Ovary (tissue), 9 donors: ENCODE results near the gene SHB. TPM values are rescaled to one million over a fixed set of nuclear protein-coding genes. Genes with fewer than 3 reads are reported as not detected.

Experiments
- DNase-seq, 5 donors: peaks; one replicate each; pipeline ENCODE4 v3.0.0-alpha.2; 2019 to 2020
- H3K27ac ChIP-seq, 2 donors: fragments of 200-600 bp; one replicate each; pipeline versions ENCODE4 v1.5.1 to v1.8.0; 2019 to 2022
- H3K27me3 ChIP-seq: fragments of 200-600 bp; one replicate; pipeline ENCODE4 v1.8.0; 2022
- H3K36me3 ChIP-seq: fragments of 200-600 bp; sonication (generic); one replicate; pipeline ENCODE4 v1.5.1; 2019
- H3K4me1 ChIP-seq: one replicate; pipeline ENCODE4 v1.8.1; 2013; ENCODE audit warnings: mild to moderate bottlenecking, moderate library complexity; ENCODE audit not compliant: insufficient read depth
- H3K4me3 ChIP-seq: fragments of 200-600 bp; sonication (generic); one replicate; pipeline ENCODE4 v1.5.1; 2017
- H3K9me3 ChIP-seq, 2 donors: fragments of 200-600 bp in 1 of 2; sonication (generic) in 1 of 2; one replicate each; pipeline versions ENCODE4 v1.5.1 to v1.8.1; 2013 to 2019; ENCODE audit warnings: mild to moderate bottlenecking in 1 of 2, moderate library complexity in 1 of 2
- EP300 ChIP-seq: sonication (generic); formaldehyde crosslinking; IDR thresholded peaks from one replicate; pipeline ENCODE4 v1.6.1; 2017; ENCODE audit warnings: antibody characterized with exemption
- POLR2A ChIP-seq: fragments of 450-650 bp; IDR thresholded peaks from one replicate; pipeline ENCODE4 v1.6.1; 2017; ENCODE audit warnings: antibody characterized with exemption, mild to moderate bottlenecking, moderate library complexity
- WGBS, 3 donors: extraction: QIAGEN DNeasy Blood & Tissue Kit in 1 of 3; methylation state at CpG; one replicate each; pipeline versions ENCODE4 v1.1.5 to v1.1.7; 2013 to 2017; 5-methylcytosine and 5-hydroxymethylcytosine counted together
- intact Hi-C, 4 donors: fragments of 100-400 bp; cut with DNase I; formaldehyde crosslinking; loops; one replicate each; pipeline versions ENCODE4 v1.11.0 to v1.15.1; 2022 to 2023
- polyA plus RNA-seq, 2 donors: library from polyadenylated mRNA; stranded (reverse); fragments of 200-250 nt in 1 of 2; fragments of 350-450 nt in 1 of 2; fragmentation: Illumina TruSeq in 1 of 2; extraction: RNeasy Lipid Tissue Mini Kit (QIAGEN cat#74804) in 1 of 2; gene quantifications; one replicate each; pipeline ENCODE4 v1.2.3, GENCODE V29; 2013 to 2014
- total RNA-seq, 7 donors: library from RNA; depleted of rRNA in 2 of 7; stranded (reverse); fragments of >200 nt in 2 of 7; fragmentation: NEBNext Ultra II Directional in 3 of 7; extraction: Animal tissue kit (Norgen Biotek cat#: 25700) in 3 of 7; gene quantifications; one replicate each; pipeline versions ENCODE4 v1.1.0 to v1.2.4, GENCODE V29; 2016 to 2023
- TF ChIP-seq, protein P1 (sequence below), 3 donors: fragments of 450-650 bp in 2 of 3; fragments of 200-600 bp in 1 of 3; IDR thresholded peaks; one replicate each; pipeline versions ENCODE4 v1.5.1 to v1.8.0; 2016 to 2022; ENCODE audit warnings: antibody characterized with exemption in 3 of 3, mild to moderate bottlenecking in 1 of 3
- donor health status: DM: no; HTN: no; CAD: no; lungs with moderate emphysema.
- donor health status: DM: no; HTN: no; CAD: no.
- donor health status: Bipolar disorder and iron deficiency.
- donor health status: DM: yes; HTN: yes; CAD: no.
- donor health status: DM: no; HTN: no; CAD: no.
- donor health status: DM: yes; HTN: yes; CAD: no.

SHB gene
- total and polyA plus RNA-seq, 9 donors, result 3.5 to 23.8 (median 9.0) TPM

DNA sequence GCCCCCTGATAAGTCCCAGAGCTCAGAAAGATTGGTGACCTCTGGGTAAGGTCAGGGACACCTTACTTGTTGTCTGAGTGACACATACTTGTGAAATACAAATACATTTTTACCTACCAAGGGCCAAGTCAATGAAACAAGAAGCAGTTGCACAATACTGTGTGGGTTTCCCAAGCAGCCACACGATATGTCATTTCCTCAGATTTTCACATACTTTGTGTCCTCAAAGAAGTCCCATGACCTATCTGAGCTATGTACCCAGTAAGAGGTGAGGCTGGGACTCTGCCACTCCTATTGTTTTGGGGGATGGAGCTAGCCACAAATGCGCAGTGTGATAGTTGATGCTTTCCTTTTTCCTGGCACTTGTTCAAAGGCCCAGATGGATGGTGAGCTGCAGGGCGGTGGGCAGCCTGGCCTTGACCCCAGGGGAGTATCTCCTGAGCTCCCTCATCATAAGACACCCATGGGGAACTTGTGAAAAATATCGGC, 160.3 kb downstream of the SHB start:
- peaks cover 4% of the 10 kb centered on the region for H3K4me1 ChIP-seq
- no peaks in the 10 kb centered on the region for H3K36me3 ChIP-seq
- no peaks in the 10 kb centered on the region for H3K27me3 ChIP-seq
- intact Hi-C loops, result no loop called here
- TF ChIP-seq, protein P1, sequence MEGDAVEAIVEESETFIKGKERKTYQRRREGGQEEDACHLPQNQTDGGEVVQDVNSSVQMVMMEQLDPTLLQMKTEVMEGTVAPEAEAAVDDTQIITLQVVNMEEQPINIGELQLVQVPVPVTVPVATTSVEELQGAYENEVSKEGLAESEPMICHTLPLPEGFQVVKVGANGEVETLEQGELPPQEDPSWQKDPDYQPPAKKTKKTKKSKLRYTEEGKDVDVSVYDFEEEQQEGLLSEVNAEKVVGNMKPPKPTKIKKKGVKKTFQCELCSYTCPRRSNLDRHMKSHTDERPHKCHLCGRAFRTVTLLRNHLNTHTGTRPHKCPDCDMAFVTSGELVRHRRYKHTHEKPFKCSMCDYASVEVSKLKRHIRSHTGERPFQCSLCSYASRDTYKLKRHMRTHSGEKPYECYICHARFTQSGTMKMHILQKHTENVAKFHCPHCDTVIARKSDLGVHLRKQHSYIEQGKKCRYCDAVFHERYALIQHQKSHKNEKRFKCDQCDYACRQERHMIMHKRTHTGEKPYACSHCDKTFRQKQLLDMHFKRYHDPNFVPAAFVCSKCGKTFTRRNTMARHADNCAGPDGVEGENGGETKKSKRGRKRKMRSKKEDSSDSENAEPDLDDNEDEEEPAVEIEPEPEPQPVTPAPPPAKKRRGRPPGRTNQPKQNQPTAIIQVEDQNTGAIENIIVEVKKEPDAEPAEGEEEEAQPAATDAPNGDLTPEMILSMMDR (IDR thresholded peaks at IDR 0.05), result no peak
- TF ChIP-seq EP300 (no peak), POLR2A (no peak)
- H3K9me3 ChIP-seq, result no peaks in the 10 kb centered on the region
- H3K27ac ChIP-seq, result no peak overlapping the region
- WGBS, 3 donors, result 24 to 50% (median 30%) methylated on average over 4 of the region's 4 CpGs
- H3K4me3 ChIP-seq, result no peak overlapping the region
- DNase-seq, result peak in 1 of 5 donors; percentile 4

DNA sequence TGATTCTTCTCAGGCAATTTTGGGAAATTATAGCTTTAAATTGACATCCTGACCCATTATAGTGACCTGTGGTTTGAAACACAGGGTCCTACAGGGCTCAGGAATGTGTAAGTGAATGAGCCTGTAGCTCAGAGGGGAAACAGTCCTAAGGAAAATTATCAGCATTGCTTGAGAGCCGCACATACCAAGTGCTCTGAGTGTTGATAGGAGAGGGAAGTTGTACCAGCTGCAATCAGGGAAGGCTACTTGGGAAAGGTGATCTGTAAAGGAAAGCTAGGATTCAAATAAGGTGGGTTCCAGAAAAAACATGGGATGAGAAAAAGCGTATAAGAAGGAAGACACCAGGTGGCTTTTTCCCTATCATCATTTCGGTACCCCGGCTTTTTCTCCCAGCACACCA, 160.7 kb downstream of the SHB start:
- intact Hi-C loops, result no loop called here
- Histone ChIP-seq H3K4me1 (peaks cover 4% of the 10 kb centered on the region), H3K36me3 (no peaks in the 10 kb centered on the region), H3K4me3 (no peak overlapping the region), H3K27me3 (no peaks in the 10 kb centered on the region), H3K9me3 (no peaks in the 10 kb centered on the region), H3K27ac (no peak overlapping the region)
- WGBS, 3 donors, result 59 to 94% (median 69%) methylated on average over 4 of the region's 4 CpGs
- TF ChIP-seq, protein P1 (IDR thresholded peaks at IDR 0.05), result no peak
- TF ChIP-seq EP300, result no peak
- no peak for TF ChIP-seq POLR2A
- no peak for DNase-seq

DNA sequence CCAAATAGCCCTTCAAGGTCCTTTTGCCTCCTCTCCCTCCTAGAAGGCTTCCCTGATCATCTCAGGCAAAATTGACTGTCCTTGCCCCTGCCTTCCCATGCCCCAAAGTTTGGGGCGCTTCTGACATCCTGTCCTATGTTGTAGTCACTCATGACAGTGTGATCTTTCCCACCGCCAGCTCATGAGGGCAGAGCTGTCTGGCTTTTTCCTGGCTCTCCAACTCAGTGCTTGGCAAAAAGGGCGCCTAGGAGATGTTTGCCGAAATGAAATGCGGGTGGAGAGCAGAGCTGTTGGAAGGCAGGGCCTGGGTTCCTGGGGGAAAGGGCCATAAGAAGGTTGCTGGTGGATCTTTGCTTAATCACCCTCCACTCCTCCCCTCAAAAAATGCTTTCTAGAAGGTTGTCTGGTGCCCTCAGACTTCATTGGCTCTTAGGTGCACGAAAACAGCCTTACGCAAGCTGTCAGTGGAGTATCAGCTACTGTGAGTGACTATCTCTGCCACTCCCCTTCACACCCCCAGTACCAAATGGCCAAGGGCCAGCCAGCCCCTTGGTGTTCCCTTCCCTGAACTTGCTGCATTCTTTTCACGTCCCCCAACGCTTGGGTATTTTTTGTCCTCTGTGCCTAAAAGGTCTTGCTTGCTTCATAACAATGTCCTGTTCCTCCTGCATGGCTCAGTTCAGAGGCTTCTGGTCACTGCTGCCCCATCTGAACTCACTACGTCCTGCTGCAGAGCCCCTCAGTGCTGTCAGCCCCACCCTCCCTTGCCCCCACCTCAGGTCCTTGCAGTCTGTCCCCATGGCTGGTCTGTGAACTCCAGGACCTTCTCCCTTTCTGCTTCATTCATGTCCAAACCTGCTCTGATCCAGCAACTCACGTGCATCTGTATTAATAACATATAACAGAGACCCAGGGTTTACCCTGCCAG, 162.5 kb downstream of the SHB start:
- no peak overlapping the region for H3K4me3 ChIP-seq
- H3K4me1 ChIP-seq, result peaks cover 6% of the 10 kb centered on the region
- intact Hi-C loops, result no loop called here
- H3K9me3 ChIP-seq, result no peaks in the 10 kb centered on the region
- TF ChIP-seq POLR2A, result no peak
- DNase-seq, result peak in 1 of 5 donors; percentile 19
- no peak overlapping the region for H3K27ac ChIP-seq
- WGBS, 3 donors, result 81 to 85% (median 84%) methylated on average over 11 of the region's 11 CpGs
- H3K36me3 ChIP-seq, result no peaks in the 10 kb centered on the region
- no peaks in the 10 kb centered on the region for H3K27me3 ChIP-seq

DNA sequence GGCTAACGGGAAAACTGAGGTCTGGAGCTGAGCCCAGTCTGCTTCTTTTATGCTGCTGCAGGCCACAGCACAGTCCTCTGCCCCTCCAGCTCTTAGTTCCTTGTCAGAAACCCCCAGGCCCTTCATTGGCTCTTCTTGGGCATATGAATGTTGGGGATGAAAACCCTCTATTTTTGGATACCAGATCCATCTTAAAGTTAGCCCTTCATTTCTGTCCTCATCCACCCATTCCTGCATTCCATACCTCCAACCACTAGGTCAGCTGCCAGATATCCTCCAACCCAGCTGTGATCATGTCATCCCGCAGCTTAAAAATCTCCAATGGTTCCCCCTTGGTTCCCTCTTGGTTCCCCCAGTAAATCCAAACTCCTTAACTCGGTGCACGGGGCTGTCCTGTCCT, 163.3 kb downstream of the SHB start:
- peaks cover 6% of the 10 kb centered on the region for H3K4me1 ChIP-seq
- H3K4me3 ChIP-seq, result no peak overlapping the region
- intact Hi-C loops, result no loop called here
- no peaks in the 10 kb centered on the region for H3K36me3 ChIP-seq
- TF ChIP-seq, protein P1 (IDR thresholded peaks at IDR 0.05), result no peak
- TF ChIP-seq POLR2A (no peak), EP300 (no peak)
- no peaks in the 10 kb centered on the region for H3K27me3 ChIP-seq
- no peak overlapping the region for H3K27ac ChIP-seq
- DNase-seq, result no peak
- WGBS, 3 donors, result 92 to 95% (median 94%) methylated on average over 4 of the region's 4 CpGs
- no peaks in the 10 kb centered on the region for H3K9me3 ChIP-seq

DNA sequence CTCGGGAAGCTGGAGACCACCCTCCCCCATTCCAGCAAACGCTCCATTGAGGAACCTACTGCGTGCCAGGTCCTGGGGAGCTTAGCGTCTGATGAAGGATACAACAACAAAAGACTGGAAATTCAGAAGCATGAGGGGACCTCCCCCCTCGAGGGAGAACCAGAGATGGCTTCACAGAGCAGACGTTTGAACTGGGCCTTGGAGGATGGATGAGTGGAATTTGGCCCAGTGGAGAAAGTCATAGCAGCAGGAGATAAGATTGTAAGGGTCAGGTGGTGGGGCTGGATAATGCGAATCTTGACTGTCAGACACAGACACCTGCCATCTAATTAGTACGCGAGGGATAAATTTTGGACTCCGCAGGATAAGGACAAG, 163.9 kb downstream of the SHB start:
- Histone ChIP-seq H3K27me3 (no peaks in the 10 kb centered on the region), H3K9me3 (no peaks in the 10 kb centered on the region), H3K4me1 (peaks cover 6% of the 10 kb centered on the region), H3K4me3 (peak overlapping the region; percentile 93), H3K27ac (no peak overlapping the region), H3K36me3 (no peaks in the 10 kb centered on the region)
- TF ChIP-seq POLR2A (no peak), EP300 (no peak)
- TF ChIP-seq, protein P1 (IDR thresholded peaks at IDR 0.05), result no peak
- 48 to 62% (median 49%) methylated on average over 10 of the region's 10 CpGs for WGBS, 3 donors
- intact Hi-C loops, result no loop called here
- DNase-seq, result no peak
